OCI-LY1 (cell line): ENCODE measurements around the gene PSME3.

ENCODE experiments used
- H2AFZ ChIP-seq: fragments of 200-600 bp; sonication (generic), shearing (Covaris generic); 2 replicates; pipeline ENCODE4 v1.6.0; 2014; ENCODE audit warnings: antibody characterized with exemption, mild to moderate bottlenecking, low read length
- H3F3A ChIP-seq: fragments of 200-600 bp; sonication (generic), shearing (Covaris generic); 2 replicates; pipeline ENCODE4 v1.6.0; 2014; ENCODE audit warnings: mild to moderate bottlenecking, antibody characterized with exemption, low read length, moderate library complexity; ENCODE audit not compliant: insufficient read depth
- H3K27ac ChIP-seq: fragments of 200-600 bp; sonication (generic); 2 replicates; pipeline ENCODE4 v1.5.1; 2014; ENCODE audit warnings: low read length, mixed run types, mild to moderate bottlenecking, low read depth; ENCODE audit not compliant: poor library complexity, severe bottlenecking
- H3K27me3 ChIP-seq: fragments of 200-600 bp; sonication (generic); 2 replicates; pipeline ENCODE4 v1.6.0; 2014; ENCODE audit warnings: antibody characterized with exemption, mild to moderate bottlenecking, low read length, moderate library complexity; ENCODE audit not compliant: insufficient read depth
- H3K36me3 ChIP-seq: fragments of 200-600 bp; sonication (generic); 2 replicates; pipeline ENCODE4 v1.6.1; 2014; ENCODE audit warnings: mild to moderate bottlenecking, antibody characterized with exemption, low read length, moderate library complexity, mixed read lengths; ENCODE audit not compliant: insufficient read depth
- H3K4me1 ChIP-seq: fragments of 200-600 bp; sonication (generic); 2 replicates; pipeline ENCODE4 v1.5.1; 2014; ENCODE audit warnings: mild to moderate bottlenecking, low read length, moderate library complexity; ENCODE audit not compliant: insufficient read depth, severe bottlenecking
- H3K4me2 ChIP-seq: fragments of 200-600 bp; sonication (generic), shearing (Covaris generic); 2 replicates; pipeline ENCODE4 v1.6.1; 2014; ENCODE audit warnings: low read length
- H3K4me3 ChIP-seq: fragments of 200-600 bp; sonication (generic); 2 replicates; pipeline ENCODE4 v1.5.1; 2014; ENCODE audit warnings: low read length, low read depth, mild to moderate bottlenecking, mixed read lengths; ENCODE audit not compliant: poor library complexity, severe bottlenecking
- H3K79me2 ChIP-seq: fragments of 200-600 bp; shearing (Covaris generic); 2 replicates; pipeline ENCODE4 v1.6.1; 2016; ENCODE audit warnings: mixed run types, low read length, mixed read lengths; ENCODE audit not compliant: insufficient read depth
- H3K9ac ChIP-seq: fragments of 200-600 bp; sonication (generic), shearing (Covaris generic); 2 replicates; pipeline ENCODE4 v1.6.1; 2014; ENCODE audit warnings: mild to moderate bottlenecking, low read length, mixed read lengths
- H3K9me2 ChIP-seq: fragments of 200-600 bp; sonication (generic), shearing (Covaris generic); 2 replicates; pipeline ENCODE4 v1.6.1; 2014; ENCODE audit warnings: low read depth, mild to moderate bottlenecking, low read length, mixed read lengths
- H3K9me3 ChIP-seq: fragments of 200-600 bp; shearing (Covaris generic); 2 replicates; pipeline ENCODE4 v1.6.1; 2014; ENCODE audit warnings: low read length, mixed read lengths
- H4K20me1 ChIP-seq: fragments of 200-600 bp; sonication (generic), shearing (Covaris generic); 2 replicates; pipeline ENCODE4 v1.6.0; 2016; ENCODE audit warnings: mild to moderate bottlenecking, low read length; ENCODE audit not compliant: insufficient read depth
- EZH2 ChIP-seq: fragments of 200-600 bp; sonication (generic), shearing (Covaris generic); IDR thresholded peaks from 2 replicates; pipeline ENCODE4 v1.8.0; 2017; ENCODE audit warnings: borderline replicate concordance, mixed run types, mild to moderate bottlenecking, antibody characterized with exemption, low read length, moderate library complexity, mixed read lengths
- TF ChIP-seq, protein P1 (sequence below): fragments of 200-600 bp; sonication (generic), shearing (Covaris generic); IDR thresholded peaks from 2 replicates; pipeline ENCODE4 v1.5.1; 2017; ENCODE audit warnings: mild to moderate bottlenecking, antibody characterized with exemption, low read length, moderate library complexity, mixed read lengths

The PSME3 gene

DNA sequence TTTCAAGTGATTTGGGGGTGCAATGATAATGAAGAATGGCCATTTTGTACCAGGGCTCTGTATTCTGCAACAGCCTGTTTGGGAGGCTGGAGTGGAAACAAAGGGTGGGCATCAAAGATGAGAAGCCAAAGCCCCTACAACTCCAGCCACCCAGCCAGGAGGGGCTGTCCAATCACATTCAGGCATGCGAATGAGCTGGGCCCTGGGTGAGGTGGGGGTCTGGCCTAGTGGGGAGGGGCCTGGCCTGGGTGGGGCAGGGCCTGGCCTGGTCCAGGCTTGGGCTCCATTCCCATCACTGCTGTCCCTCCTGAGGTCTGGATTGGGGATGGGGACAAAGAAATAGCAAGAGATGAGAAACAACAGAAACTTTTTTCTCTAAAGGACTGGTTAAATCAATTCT is 24.2 kb downstream of the PSME3 start:
- Histone ChIP-seq H3K36me3 (no peaks in the 10 kb centered on the region), H3F3A (no peaks in the 10 kb centered on the region), H3K27ac (no peak overlapping the region), H3K9me2 (no peaks in the 10 kb centered on the region), H3K79me2 (no peaks in the 10 kb centered on the region), H3K9ac (no peak overlapping the region), H3K9me3 (no peaks in the 10 kb centered on the region), H3K4me1 (peaks cover 6% of the 10 kb centered on the region), H4K20me1 (no peaks in the 10 kb centered on the region), H3K4me3 (no peak overlapping the region), H3K27me3 (no peaks in the 10 kb centered on the region; the same call in 1 of the 2 replicates), H2AFZ (no peak overlapping the region), H3K4me2 (no peak overlapping the region)
- no peak for TF ChIP-seq EZH2
- TF ChIP-seq, protein P1, sequence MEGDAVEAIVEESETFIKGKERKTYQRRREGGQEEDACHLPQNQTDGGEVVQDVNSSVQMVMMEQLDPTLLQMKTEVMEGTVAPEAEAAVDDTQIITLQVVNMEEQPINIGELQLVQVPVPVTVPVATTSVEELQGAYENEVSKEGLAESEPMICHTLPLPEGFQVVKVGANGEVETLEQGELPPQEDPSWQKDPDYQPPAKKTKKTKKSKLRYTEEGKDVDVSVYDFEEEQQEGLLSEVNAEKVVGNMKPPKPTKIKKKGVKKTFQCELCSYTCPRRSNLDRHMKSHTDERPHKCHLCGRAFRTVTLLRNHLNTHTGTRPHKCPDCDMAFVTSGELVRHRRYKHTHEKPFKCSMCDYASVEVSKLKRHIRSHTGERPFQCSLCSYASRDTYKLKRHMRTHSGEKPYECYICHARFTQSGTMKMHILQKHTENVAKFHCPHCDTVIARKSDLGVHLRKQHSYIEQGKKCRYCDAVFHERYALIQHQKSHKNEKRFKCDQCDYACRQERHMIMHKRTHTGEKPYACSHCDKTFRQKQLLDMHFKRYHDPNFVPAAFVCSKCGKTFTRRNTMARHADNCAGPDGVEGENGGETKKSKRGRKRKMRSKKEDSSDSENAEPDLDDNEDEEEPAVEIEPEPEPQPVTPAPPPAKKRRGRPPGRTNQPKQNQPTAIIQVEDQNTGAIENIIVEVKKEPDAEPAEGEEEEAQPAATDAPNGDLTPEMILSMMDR, result no peak

DNA sequence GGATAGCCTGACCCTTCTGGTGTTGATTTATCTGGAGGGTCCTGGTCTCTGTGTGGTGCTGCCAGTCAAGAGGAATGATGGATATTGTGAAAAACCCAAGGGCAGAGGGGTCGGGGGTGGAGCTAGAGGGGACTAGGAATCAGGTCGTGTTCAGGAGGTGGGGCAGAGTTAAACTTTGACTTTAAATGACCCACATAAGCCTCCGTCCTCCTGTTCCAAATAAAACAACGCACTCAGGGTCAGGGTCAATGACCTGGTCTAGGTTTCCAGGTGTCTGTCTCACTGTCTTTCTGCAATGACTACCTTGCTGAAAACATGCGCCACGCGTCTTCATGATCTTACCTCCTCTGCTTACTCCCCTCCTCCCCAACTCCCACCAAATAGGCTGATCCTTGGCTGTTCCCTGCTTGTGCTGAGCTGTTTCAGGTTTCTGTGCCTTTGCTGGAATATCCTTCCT is 32.5 kb downstream of the PSME3 start:
- H2AFZ ChIP-seq, result no peak overlapping the region
- H4K20me1 ChIP-seq, result no peaks in the 10 kb centered on the region
- H3K79me2 ChIP-seq, result no peaks in the 10 kb centered on the region
- peaks cover 16% of the 10 kb centered on the region; the same call in 1 of the 2 replicates for H3K27me3 ChIP-seq
- H3K9me2 ChIP-seq, result no peaks in the 10 kb centered on the region
- no peak overlapping the region for H3K9ac ChIP-seq
- H3K4me2 ChIP-seq, result no peak overlapping the region
- H3K4me3 ChIP-seq, result no peak overlapping the region
- no peak for TF ChIP-seq EZH2
- TF ChIP-seq, protein P1, result no peak
- H3K4me1 ChIP-seq, result no peaks in the 10 kb centered on the region
- H3K36me3 ChIP-seq, result no peaks in the 10 kb centered on the region
- H3K9me3 ChIP-seq, result peaks cover 4% of the 10 kb centered on the region
- H3K27ac ChIP-seq, result no peak overlapping the region
- no peaks in the 10 kb centered on the region for H3F3A ChIP-seq

DNA sequence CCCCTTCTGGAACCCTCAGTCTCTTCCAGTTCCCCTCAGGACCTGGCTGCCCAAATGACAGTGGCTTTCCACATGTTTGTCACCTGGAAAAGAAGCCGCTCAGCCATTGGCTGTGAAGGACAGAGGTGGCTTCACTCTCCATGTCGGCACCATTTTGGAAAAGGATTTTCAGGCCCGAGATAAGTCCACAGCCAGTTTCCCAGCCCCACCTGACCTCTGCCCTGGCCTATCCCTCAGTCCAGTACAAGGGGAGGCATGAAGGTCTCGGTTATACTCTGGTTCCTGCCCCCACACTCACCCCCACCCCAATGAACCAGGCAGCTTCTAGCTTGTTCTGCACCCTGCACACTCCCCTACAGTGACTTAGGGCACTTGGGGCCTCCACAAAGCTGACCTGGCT is 33.0 kb downstream of the PSME3 start:
- Histone ChIP-seq H3K9me2 (no peaks in the 10 kb centered on the region), H4K20me1 (no peaks in the 10 kb centered on the region), H3K4me3 (no peak overlapping the region), H3K79me2 (no peaks in the 10 kb centered on the region), H3F3A (no peaks in the 10 kb centered on the region), H3K9me3 (peaks cover 5% of the 10 kb centered on the region), H3K4me2 (no peak overlapping the region), H3K36me3 (no peaks in the 10 kb centered on the region), H3K9ac (no peak overlapping the region), H3K27ac (no peak overlapping the region), H2AFZ (no peak overlapping the region), H3K4me1 (no peaks in the 10 kb centered on the region), H3K27me3 (peaks cover 19% of the 10 kb centered on the region; the same call in 1 of the 2 replicates)
- TF ChIP-seq, protein P1, result no peak
- no peak for TF ChIP-seq EZH2
